OCI-LY1 (cell line): Measurements from ENCODE around the gene KLHL26.

ENCODE experiments used
- H2AFZ ChIP-seq: fragments of 200-600 bp; sonication (generic), shearing (Covaris generic); 2 replicates; pipeline ENCODE4 v1.6.0; 2014; ENCODE audit warnings: antibody characterized with exemption, mild to moderate bottlenecking, low read length
- H3F3A ChIP-seq: fragments of 200-600 bp; sonication (generic), shearing (Covaris generic); 2 replicates; pipeline ENCODE4 v1.6.0; 2014; ENCODE audit warnings: mild to moderate bottlenecking, antibody characterized with exemption, low read length, moderate library complexity; ENCODE audit not compliant: insufficient read depth
- H3K27ac ChIP-seq: fragments of 200-600 bp; sonication (generic); 2 replicates; pipeline ENCODE4 v1.5.1; 2014; ENCODE audit warnings: low read length, mixed run types, mild to moderate bottlenecking, low read depth; ENCODE audit not compliant: poor library complexity, severe bottlenecking
- H3K27me3 ChIP-seq: fragments of 200-600 bp; sonication (generic); 2 replicates; pipeline ENCODE4 v1.6.0; 2014; ENCODE audit warnings: antibody characterized with exemption, mild to moderate bottlenecking, low read length, moderate library complexity; ENCODE audit not compliant: insufficient read depth
- H3K36me3 ChIP-seq: fragments of 200-600 bp; sonication (generic); 2 replicates; pipeline ENCODE4 v1.6.1; 2014; ENCODE audit warnings: mild to moderate bottlenecking, antibody characterized with exemption, low read length, moderate library complexity, mixed read lengths; ENCODE audit not compliant: insufficient read depth
- H3K4me1 ChIP-seq: fragments of 200-600 bp; sonication (generic); 2 replicates; pipeline ENCODE4 v1.5.1; 2014; ENCODE audit warnings: mild to moderate bottlenecking, low read length, moderate library complexity; ENCODE audit not compliant: insufficient read depth, severe bottlenecking
- H3K4me2 ChIP-seq: fragments of 200-600 bp; sonication (generic), shearing (Covaris generic); 2 replicates; pipeline ENCODE4 v1.6.1; 2014; ENCODE audit warnings: low read length
- H3K4me3 ChIP-seq: fragments of 200-600 bp; sonication (generic); 2 replicates; pipeline ENCODE4 v1.5.1; 2014; ENCODE audit warnings: low read length, low read depth, mild to moderate bottlenecking, mixed read lengths; ENCODE audit not compliant: poor library complexity, severe bottlenecking
- H3K79me2 ChIP-seq: fragments of 200-600 bp; shearing (Covaris generic); 2 replicates; pipeline ENCODE4 v1.6.1; 2016; ENCODE audit warnings: mixed run types, low read length, mixed read lengths; ENCODE audit not compliant: insufficient read depth
- H3K9ac ChIP-seq: fragments of 200-600 bp; sonication (generic), shearing (Covaris generic); 2 replicates; pipeline ENCODE4 v1.6.1; 2014; ENCODE audit warnings: mild to moderate bottlenecking, low read length, mixed read lengths
- H3K9me2 ChIP-seq: fragments of 200-600 bp; sonication (generic), shearing (Covaris generic); 2 replicates; pipeline ENCODE4 v1.6.1; 2014; ENCODE audit warnings: low read depth, mild to moderate bottlenecking, low read length, mixed read lengths
- H3K9me3 ChIP-seq: fragments of 200-600 bp; shearing (Covaris generic); 2 replicates; pipeline ENCODE4 v1.6.1; 2014; ENCODE audit warnings: low read length, mixed read lengths
- H4K20me1 ChIP-seq: fragments of 200-600 bp; sonication (generic), shearing (Covaris generic); 2 replicates; pipeline ENCODE4 v1.6.0; 2016; ENCODE audit warnings: mild to moderate bottlenecking, low read length; ENCODE audit not compliant: insufficient read depth
- EZH2 ChIP-seq: fragments of 200-600 bp; sonication (generic), shearing (Covaris generic); IDR thresholded peaks from 2 replicates; pipeline ENCODE4 v1.8.0; 2017; ENCODE audit warnings: borderline replicate concordance, mixed run types, mild to moderate bottlenecking, antibody characterized with exemption, low read length, moderate library complexity, mixed read lengths
- TF ChIP-seq, protein P1 (sequence below): fragments of 200-600 bp; sonication (generic), shearing (Covaris generic); IDR thresholded peaks from 2 replicates; pipeline ENCODE4 v1.5.1; 2017; ENCODE audit warnings: mild to moderate bottlenecking, antibody characterized with exemption, low read length, moderate library complexity, mixed read lengths

KLHL26 gene

DNA sequence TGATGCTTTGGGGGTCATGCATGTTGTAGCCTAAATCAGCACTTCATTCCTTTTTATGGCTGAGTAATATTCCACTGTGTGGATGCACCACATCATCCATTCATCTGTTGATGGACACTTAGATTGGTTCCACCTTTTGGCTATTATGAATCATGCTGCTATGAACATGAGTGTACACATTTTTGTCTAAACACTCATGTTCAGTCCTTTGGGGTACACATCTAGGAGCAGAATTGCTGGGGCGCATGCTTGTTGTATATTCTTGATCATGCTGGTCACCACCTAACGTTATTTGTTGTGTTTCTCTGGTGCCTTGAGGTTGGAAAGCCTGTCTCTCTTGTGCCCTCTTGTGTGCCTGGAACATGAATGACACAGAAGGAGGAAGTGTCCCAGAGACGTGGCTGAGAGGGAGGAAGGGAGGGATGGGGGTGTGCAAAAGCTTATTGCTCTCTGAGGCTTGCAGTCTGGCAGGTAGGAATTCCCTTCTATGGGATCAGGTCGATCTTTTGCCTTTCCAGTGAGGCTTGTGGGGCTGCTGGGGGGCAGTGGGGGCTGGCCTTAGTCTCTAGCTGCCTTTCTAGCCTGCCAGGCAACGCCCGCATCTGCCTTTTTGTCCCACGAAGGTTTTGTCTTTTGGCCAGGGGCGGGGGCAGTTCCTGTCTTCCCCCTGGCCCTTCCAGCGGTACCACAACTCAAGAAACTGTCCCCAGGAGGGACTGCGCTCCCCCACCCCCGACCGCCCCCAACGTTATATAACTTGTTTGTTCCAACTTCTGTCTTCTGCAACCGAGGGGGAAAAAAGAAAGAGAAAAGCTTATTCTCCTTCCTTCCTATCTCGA lies 7.6 kb downstream of the KLHL26 start:
- no peak overlapping the region for H3K9ac ChIP-seq
- no peak overlapping the region for H2AFZ ChIP-seq
- no peaks in the 10 kb centered on the region for H3K36me3 ChIP-seq
- no peaks in the 10 kb centered on the region for H3K4me1 ChIP-seq
- peaks cover 7% of the 10 kb centered on the region; the same call in 1 of the 2 replicates for H3K27me3 ChIP-seq
- no peaks in the 10 kb centered on the region for H4K20me1 ChIP-seq
- no peaks in the 10 kb centered on the region for H3K79me2 ChIP-seq
- no peaks in the 10 kb centered on the region for H3K9me3 ChIP-seq
- H3K4me2 ChIP-seq, result no peak overlapping the region
- no peak overlapping the region for H3K4me3 ChIP-seq
- TF ChIP-seq, protein P1, sequence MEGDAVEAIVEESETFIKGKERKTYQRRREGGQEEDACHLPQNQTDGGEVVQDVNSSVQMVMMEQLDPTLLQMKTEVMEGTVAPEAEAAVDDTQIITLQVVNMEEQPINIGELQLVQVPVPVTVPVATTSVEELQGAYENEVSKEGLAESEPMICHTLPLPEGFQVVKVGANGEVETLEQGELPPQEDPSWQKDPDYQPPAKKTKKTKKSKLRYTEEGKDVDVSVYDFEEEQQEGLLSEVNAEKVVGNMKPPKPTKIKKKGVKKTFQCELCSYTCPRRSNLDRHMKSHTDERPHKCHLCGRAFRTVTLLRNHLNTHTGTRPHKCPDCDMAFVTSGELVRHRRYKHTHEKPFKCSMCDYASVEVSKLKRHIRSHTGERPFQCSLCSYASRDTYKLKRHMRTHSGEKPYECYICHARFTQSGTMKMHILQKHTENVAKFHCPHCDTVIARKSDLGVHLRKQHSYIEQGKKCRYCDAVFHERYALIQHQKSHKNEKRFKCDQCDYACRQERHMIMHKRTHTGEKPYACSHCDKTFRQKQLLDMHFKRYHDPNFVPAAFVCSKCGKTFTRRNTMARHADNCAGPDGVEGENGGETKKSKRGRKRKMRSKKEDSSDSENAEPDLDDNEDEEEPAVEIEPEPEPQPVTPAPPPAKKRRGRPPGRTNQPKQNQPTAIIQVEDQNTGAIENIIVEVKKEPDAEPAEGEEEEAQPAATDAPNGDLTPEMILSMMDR, result peak; percentile 31; the same call in 1 of the 2 replicates
- TF ChIP-seq EZH2, result no peak
- no peak overlapping the region for H3K27ac ChIP-seq
- H3F3A ChIP-seq, result no peaks in the 10 kb centered on the region
- H3K9me2 ChIP-seq, result no peaks in the 10 kb centered on the region

DNA sequence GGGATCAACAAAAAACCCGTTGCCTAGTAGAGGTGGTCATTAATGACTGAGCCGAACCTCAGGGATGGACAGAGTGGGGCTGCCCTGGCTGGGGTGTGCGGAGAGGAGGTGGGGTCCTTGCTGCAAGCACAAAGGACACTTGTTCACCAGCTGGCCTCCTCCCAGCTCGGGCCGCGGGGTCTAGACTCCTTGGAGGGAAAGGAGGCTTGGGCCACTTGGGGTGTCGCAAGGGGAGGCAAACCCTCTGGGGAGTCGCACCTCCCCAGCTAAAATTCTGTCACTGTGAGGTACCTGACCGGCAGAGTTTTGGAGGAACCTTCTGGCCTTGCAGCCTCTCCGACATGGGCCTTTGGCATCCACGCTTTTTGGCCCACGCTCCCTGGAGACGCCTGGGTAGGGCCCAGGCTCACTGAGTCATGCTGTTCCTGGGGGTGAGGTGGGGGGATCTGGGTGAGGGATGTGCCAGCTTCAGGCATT lies 8.2 kb downstream of the KLHL26 start:
- Histone ChIP-seq H3K27me3 (peaks cover 11% of the 10 kb centered on the region; the same call in 1 of the 2 replicates), H3K79me2 (no peaks in the 10 kb centered on the region), H2AFZ (no peak overlapping the region), H3K9ac (no peak overlapping the region), H3K9me2 (no peaks in the 10 kb centered on the region), H3K36me3 (no peaks in the 10 kb centered on the region), H3K4me2 (no peak overlapping the region), H3K4me3 (no peak overlapping the region), H3K27ac (no peak overlapping the region), H3K9me3 (no peaks in the 10 kb centered on the region), H4K20me1 (no peaks in the 10 kb centered on the region), H3K4me1 (no peaks in the 10 kb centered on the region), H3F3A (no peaks in the 10 kb centered on the region)
- TF ChIP-seq, protein P1, result no peak
- no peak for TF ChIP-seq EZH2

DNA sequence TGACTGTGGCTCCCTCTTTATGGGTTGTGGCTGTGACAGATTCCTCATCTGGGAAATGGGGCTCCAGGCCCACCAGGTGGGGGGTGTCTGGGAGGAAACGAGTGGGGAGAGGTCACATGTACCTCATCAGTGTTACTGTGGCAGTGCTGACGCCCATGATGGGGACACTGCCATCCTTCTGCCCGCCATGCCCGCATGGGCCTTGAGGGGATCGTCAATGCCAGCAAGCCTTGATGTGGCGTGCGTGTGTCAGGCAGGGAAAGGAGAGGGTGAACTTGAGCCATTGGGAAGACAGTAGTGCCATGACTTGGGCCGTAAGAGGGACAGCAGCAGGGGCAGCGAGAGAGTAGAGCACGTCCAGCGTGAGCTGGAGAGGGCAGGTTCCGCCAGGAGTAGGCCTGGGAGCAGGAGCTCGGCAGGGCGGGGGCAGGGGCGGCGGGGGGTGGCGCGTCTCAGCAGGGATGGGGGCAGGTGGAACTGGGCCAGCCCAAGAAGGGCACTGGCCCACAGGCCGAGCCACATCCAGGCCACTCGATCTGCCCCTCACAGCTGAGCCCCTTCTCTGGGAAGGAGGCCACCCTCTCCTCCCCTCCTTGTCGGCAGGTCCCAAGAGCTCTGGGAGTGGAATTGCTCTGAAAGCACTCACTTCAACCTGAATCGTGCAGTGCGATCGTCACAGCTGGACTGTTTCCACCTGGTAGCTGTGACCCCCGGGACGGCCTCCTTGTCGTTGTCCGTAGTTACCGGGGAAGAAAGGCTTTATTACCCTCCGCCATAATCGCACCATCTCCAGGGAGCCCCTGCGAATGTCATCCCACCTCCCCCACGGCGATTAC lies 9.9 kb downstream of the KLHL26 start:
- no peaks in the 10 kb centered on the region for H4K20me1 ChIP-seq
- TF ChIP-seq, protein P1, result no peak
- no peak for TF ChIP-seq EZH2
- H3K36me3 ChIP-seq, result no peaks in the 10 kb centered on the region
- no peaks in the 10 kb centered on the region for H3K4me1 ChIP-seq
- no peaks in the 10 kb centered on the region for H3K79me2 ChIP-seq
- no peaks in the 10 kb centered on the region for H3F3A ChIP-seq
- H3K9me2 ChIP-seq, result no peaks in the 10 kb centered on the region
- no peak overlapping the region for H2AFZ ChIP-seq
- no peak overlapping the region for H3K4me3 ChIP-seq
- H3K9ac ChIP-seq, result no peak overlapping the region
- no peaks in the 10 kb centered on the region for H3K9me3 ChIP-seq
- no peak overlapping the region for H3K4me2 ChIP-seq
- peaks cover 12% of the 10 kb centered on the region; the same call in 1 of the 2 replicates for H3K27me3 ChIP-seq
- no peak overlapping the region for H3K27ac ChIP-seq
